CD4-positive, alpha-beta T cell treated with Interleukin-2 at 100 ng/mL for 4 hours (primary cell): ENCODE data around the gene PGGHG.
"Not testable (repeated sequence)": the region's sequence is repeated elsewhere in the genome, so short reads cannot be mapped to it uniquely, and the experiment has no call there.

Experiments used
- DNase-seq: peaks from one replicate; pipeline ENCODE4 v3.0.0-alpha.2; 2020; ENCODE audit warnings: low spot score

The PGGHG gene

GRCh38 chr11:297586-298405, 8.9 kb downstream of the PGGHG start:
- DNase-seq, result no peak

GRCh38 chr11:298406-299065, 9.6 kb downstream of the PGGHG start:
- DNase-seq, result no peak

GRCh38 chr11:299081-299891, 10.4 kb downstream of the PGGHG start, which contains the start of gene IFITM5:
TSS of gene IFITM5 (minus strand) at chr11:299526. CDS start at chr11:299490, 36 bp downstream.
- no peak for DNase-seq

- DNase-seq, result no peak
Measured at GRCh38 chr11:299951-300735, 11.2 kb downstream of the PGGHG start.

- DNase-seq, result no peak
Measured at GRCh38 chr11:303363-303762, 14.4 kb downstream of the PGGHG start.

GRCh38 chr11:304061-304506, 15.2 kb downstream of the PGGHG start:
- no peak for DNase-seq

- peak; percentile 75 for DNase-seq
Measured at GRCh38 chr11:304915-305843, 16.3 kb downstream of the PGGHG start.

- DNase-seq, result no peak
Measured at GRCh38 chr11:305844-306211, 16.9 kb downstream of the PGGHG start.

- DNase-seq, result no peak
Measured at GRCh38 chr11:306645-307371, 17.9 kb downstream of the PGGHG start.

- peak; percentile 41 for DNase-seq
Measured at GRCh38 chr11:307766-308708, 19.1 kb downstream of the PGGHG start, which contains the start of gene IFITM2. TSS of gene IFITM2 (plus strand) at chr11:307816. CDS start at chr11:308193, 377 bp downstream.

GRCh38 chr11:308740-309665, 20.1 kb downstream of the PGGHG start:
- DNase-seq, result peak; percentile 60

GRCh38 chr11:309979-310572, 21.1 kb downstream of the PGGHG start:
- DNase-seq, result not testable (repeated sequence)

- DNase-seq, result not testable (repeated sequence)
Measured at GRCh38 chr11:311013-311748, 22.3 kb downstream of the PGGHG start.

GRCh38 chr11:312092-312816, 23.3 kb downstream of the PGGHG start:
- no peak for DNase-seq

- no peak for DNase-seq
Measured at GRCh38 chr11:313304-313786, 24.4 kb downstream of the PGGHG start.
